ENCODE results near the gene MRPL2.

MRPL2 gene

DNA sequence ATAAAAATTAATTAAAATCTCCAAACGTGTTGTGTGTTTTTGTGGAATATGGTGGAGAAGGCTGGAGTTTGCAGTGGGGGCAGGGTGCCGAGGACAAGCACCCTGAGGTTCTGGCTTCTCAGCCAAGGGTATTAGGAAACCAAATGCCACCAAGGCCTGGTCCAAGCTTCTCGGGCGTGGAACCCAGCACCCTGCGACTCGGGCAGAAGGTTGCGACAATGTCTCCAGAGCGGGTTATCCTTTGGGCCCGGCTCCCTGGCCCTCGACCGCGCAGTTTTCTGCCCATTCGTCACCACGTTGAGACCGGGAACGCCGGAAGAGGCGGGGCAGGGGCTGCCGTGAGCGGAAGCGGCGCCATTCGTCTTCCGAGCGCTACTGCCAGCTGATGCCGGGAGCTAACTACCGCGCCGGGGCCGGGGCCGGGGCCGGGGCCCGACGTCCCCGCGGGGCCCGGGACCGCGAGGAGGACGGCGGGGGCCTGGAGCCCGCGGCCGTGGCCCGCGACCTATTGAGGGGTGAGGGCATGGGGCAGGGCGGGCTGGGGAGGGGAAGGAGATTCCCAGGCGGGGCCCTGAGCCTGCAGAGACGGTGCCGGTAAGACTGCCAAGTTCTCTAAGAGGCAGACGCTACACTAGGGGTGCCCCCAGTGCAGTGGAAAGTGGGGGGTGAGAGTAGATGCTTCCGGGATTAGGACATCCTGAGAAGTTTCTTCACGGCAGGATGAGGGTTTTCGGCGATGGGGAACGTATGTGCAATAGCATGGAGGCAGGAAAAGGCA lies 37.8 kb downstream of the MRPL2 start, which contains the start of gene RRP36:
TSS of gene RRP36 (plus strand) at position 354 of the 778 bp plus-strand sequence. CDS start at position 386, 32 bp downstream.
- DNase-seq (ENCODE audit: low spot score), result peak; percentile 86

DNA sequence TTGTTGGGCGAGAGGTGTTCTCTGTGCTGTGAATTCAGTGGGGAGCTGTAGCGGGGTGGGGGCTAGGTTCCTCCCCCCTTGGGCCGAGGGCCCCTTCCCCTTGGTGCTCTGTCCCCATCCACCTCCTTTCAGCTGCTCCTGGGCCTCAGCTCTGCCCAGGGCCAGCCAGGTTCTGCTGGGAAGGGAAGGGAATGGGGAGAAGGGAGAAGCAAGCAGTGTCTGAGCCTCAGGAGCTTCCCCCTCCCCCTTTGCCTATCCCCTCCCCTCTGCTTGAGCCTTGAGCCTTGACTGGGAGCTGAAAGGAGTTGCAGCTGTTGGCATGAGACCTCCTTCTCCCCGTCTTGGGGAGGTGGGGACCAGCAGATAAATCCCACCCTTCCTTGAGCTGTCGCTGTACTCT lies 38.4 kb downstream of the MRPL2 start:
- peak; percentile 57 for DNase-seq (ENCODE audit: low spot score)

DNA sequence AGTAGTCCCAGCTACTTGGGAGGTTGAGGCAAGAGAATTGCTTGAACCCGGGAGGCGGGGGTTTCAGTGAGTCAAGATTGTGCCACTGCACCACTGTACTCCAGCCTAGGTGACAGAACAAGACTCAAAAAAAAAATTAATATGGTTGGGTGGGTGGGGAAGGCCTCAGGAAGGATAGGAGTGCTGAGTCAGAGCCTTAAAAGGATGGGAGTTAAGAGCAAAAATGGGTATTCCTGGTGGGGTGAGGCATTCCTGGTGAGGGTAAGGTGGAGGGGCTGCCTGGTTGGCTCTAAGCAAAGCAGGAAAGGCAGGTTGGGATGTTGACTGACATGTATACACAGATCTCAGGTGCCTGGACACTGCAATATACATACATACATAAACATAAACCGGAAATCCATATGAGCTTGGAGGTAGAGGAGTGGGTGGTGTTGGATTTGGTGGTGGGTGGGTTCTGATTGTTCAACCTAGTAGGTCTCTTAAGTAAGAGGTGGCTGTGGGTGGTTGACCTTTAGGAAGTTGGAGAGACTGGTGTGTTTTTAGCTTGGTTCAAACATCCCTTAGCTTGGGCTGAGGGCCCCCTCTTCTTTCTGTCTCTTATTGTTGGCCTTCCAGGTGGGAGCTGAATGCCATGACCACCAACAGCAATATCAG lies 39.1 kb downstream of the MRPL2 start:
- no peak for DNase-seq (ENCODE audit: low spot score)

DNA sequence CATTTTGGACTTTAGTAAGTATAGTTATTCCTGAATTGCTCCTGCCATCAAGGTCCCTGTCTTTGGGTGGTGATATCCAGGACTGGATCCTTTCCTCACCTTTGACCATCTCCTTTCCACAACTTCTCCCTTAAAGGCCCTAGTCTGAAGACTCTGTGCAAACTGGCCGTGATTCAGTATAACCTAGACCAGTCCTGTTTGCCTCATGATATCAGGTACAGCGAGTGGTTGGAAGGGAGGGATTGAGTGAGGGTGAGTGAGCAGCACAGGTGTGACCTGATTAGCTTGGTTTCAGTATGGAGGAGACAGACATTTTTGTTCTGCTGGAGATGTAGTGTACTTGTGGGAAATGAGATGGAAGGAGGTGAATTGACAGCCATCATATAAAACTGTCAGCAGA lies 40.1 kb downstream of the MRPL2 start:
- no peak for DNase-seq (ENCODE audit: low spot score)

DNA sequence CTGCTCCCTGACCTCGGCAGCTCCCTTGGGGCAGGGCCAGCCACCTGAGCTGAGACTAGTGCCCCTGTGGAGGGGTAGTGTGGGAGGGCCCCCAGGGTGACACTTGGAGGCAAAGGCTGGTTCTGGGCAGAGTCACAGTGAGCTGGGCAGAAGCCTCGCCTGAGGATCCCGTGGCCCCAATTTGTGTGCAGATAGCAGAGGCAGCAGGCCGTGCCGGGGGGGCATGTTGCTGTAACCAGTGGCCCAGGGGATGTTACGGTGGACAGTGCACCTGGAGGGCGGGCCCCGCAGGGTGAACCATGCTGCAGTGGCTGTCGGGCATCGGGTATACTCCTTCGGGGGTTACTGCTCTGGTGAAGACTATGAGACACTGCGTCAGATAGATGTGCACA lies 42.3 kb downstream of the MRPL2 start:
- DNase-seq (ENCODE audit: low spot score), result no peak

DNA sequence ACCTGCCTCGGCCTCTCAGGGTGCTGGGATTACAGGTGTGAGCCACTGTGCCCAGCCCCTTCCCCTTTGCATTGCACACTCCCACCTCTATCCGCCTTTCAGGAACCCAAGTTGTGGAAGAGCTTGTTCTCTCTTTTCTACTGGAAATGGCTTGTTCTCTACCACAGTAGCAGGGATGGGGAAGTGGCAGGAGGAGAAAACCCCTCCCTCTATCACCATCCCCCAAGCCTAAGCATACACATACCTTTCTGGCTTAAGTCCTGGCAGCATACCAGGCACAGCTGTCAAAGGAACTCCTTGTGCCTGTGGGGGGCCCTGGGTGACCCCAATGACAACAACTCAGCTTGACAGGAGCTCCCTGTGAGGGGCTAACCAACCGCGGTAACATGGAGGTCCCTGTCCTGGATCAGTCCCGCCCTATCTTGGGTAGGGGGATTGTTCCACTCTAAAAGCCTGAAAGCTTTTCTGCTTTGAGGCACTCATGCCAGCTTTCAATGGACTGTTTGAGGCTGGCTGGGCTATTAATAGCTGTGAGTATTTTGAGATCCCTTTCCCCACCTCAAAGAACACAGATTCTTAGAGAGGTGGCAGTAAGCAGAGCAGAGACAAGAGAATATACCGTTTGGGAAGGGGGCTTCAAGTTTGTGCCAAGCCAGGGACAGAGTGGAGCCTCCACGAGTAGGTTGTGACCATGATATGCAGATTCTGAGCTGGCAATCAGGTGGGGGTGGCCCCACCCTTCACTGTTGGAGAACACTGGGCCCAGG lies 42.9 kb downstream of the MRPL2 start:
- DNase-seq (ENCODE audit: low spot score), result no peak

DNA sequence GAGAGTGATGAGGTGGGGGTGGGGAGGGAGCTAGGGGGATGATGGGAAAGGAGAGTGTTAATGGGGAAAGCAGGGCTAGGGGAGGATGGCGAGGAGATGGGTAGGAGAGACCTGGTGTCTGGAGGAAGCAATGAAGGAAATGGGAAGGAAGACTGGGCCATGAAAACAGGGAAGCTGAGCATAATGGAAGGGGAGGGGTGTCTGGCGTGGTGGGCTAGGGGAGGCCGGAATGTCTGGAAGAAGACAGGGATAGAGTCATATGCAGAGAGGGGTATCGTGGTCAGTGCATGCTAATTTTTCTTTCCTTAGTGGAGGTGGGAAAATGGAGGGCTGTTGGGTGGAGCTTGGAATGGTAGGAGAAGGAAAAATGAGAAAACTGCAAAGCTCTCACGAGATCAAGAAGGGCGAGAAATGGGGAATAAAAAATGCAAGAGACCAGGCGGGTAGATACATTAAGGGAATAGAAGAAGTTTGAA lies 44.8 kb downstream of the MRPL2 start:
- DNase-seq (ENCODE audit: low spot score), result peak; percentile 39

DNA sequence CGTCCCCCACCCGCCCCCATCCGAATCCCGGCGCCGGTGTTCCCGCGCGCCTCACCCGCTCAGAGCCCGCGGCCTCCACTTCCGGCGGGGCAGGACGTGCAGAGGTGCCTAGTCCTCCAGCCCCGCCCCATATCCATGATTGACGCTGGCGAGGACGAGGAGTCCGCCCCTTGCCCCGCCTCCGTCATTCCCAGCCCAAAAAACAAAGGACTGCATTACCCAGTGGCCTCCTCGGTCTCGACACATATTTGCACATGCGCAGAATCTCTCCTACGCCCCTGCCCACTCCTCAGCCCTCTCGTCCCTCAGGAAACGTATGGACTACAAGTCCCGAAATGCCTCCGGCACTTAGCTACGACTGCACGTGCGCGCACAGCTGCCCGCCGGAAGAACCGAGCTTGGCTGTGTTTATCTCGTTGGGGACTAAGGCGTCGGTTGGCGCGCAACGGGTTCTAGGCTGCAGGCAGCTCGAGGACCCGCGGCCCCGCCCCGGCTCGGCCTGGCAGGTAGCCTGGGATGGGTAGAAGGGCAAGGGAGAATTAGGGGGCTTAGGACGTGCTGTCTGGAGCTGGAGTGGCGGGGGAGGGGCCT lies 45.3 kb downstream of the MRPL2 start, which contains the start of the genes KLHDC3 and MEA1:
TSS of gene KLHDC3 (plus strand) at position 407 of the 591 bp plus-strand sequence. CDS start 2,944 bp downstream, outside the sequence.
TSS of gene MEA1 (minus strand) at position 104 of the 591 bp plus-strand sequence. CDS start 133 bp downstream, outside the sequence.
- DNase-seq (ENCODE audit: low spot score), result peak; percentile 100

DNA sequence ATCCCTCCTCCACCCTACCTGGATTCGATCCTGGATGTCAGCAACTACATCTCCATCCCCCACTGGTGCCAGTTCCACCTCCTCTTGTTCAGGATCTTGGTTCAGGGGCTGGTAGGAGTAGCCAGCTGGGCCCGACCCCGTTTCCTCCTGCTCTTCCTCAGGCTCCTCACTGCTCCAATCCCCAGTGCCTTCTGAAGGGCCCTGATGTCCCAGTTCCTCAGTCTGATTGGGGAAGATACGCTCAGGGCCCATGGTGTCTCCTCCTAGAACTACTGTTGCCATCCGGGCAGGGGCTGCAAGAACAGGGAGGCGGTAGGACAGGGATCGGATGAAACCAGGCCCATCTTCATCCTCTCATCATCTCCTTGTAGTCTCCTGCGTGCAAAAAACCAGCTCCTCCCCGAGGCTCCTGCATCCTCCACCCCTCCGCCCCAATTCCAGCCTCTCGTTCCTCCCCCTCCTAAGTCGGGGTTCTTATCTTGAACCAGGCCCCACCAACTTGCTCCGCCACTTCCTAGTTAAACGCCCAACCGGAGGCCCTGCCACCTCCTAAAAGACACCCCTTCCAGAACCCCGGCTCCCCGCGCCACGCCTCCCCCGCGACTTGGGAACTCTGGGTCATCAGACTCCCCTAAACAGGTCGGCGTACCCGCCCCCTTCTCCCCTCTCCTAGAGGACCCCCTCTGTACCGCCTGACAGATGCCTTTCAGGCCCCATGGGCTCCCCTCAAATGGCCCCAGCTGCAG lies 46.0 kb downstream of the MRPL2 start:
- peak; percentile 67 for DNase-seq (ENCODE audit: low spot score)

DNA sequence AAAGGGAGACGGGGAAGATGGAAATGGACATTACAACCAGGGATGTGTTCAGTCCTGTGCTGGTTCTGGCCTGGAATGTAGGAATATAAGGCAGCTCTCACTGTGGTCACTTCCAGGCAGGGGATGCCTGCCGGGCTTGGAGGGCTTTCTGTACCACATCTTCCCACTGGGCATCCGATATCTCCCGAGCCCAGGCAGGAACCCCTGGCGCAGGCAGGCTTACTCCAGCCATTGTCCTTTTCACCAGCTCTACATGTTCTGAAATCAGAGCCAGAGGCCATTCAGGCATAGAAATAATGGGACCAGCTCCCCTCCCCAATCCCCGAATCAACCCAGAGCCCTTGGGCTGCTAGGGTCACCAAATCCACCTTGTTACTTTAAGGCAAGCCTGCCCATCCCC lies 46.9 kb downstream of the MRPL2 start:
- DNase-seq (ENCODE audit: low spot score), result no peak

DNA sequence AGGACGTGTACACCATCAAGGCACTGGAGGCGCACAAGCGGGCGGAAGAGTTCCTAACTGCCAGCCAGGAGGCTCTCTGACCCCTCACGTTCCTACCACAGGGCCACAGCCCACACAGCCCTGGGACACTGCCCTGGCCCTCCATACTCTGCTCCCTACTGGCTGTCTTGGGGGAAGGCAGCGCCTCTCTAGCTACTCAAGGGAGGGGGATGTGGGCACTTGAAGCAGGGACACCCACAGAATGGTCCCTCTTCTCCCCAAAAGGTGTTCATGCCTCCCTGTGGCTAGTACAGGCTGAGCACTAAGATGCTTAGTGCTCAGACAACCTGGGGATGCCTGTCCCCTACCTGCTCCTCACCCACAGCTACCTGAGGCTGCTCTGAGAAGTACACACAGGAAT lies 48.0 kb downstream of the MRPL2 start:
- no peak for DNase-seq (ENCODE audit: low spot score)

DNA sequence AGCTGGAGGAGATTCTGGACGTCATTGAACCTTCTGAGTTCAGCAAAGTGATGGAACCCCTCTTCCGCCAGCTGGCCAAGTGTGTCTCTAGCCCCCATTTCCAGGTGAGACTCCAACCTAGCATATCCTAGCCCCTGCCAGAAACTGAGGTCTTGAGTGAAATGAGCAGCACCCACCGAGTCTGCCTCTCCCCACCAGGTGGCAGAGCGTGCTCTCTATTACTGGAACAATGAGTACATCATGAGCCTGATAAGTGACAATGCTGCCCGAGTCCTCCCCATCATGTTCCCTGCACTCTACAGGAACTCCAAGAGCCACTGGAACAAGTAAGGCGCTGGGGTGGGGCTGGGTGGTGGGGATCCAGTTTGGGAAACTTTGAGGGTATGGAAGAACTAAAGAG lies 50.1 kb downstream of the MRPL2 start:
- peak; percentile 80 for DNase-seq (ENCODE audit: low spot score)

DNA sequence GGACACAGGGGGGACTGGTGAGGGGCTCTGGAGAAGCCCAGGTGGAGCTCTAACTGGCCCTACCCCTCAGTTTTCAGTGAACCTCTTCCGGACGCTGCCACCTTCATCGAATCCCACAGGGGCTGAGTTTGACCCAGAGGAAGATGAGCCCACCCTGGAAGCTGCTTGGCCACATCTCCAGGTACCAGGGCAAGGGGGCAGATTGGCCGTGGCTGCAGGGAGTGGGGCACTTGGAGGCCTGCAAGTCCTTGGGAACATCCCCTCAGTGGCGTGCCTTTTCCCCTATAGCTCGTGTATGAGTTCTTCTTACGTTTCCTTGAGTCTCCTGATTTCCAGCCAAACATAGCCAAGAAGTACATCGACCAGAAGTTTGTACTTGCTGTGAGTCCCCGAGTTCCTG lies 52.1 kb downstream of the MRPL2 start:
- DNase-seq (ENCODE audit: low spot score), result no peak

DNA sequence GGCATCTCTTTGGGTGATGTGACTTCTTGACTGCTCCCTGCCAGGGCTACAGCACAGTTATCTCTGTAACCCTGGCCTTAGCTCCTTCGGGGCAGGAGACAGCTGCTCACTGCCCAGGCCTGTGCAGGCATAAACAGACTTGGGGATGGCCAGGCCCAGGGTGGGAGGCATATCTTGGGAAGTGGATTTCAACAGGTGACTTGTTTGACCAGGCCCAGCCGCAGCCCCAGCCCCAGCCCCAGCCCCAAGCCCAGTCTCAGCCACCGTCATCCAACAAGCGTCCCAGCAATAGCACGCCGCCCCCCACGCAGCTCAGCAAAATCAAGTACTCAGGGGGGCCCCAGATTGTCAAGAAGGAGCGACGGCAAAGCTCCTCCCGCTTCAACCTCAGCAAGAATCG lies 53.0 kb downstream of the MRPL2 start:
- no peak for DNase-seq (ENCODE audit: low spot score)

DNA sequence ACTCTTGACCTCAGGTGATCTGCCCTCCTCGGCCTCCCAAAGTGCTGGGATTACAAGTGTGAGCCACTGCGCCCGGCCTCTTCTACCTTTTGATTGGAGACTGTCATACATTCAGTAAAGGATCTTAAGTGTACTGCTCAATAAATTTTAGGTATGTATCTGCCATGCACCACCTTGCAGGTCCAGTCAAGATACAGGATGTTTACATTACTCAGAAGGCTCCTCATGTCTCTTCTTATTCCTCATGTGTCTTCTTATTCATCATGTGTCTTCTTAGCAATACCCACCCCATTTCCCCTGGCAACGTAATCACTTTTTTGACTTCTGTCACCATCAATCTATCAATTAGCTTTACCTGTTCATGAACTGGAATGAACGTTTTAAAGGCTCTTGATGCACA lies 53.4 kb downstream of the MRPL2 start:
- no peak for DNase-seq (ENCODE audit: low spot score)

All from RKO (cell line).